ENCODE measurements around the gene SYT1. TPM values are rescaled to one million over a fixed set of nuclear protein-coding genes. Genes with fewer than 3 reads are reported as not detected.

SYT1 gene
- total RNA-seq, 2 experiments from 2014 or later = not detected

- Histone ChIP-seq H2AFZ (ENCODE audit: low read length) (no peak overlapping the region), H3K36me3 (ENCODE audit: insufficient read depth, low read length) (no peaks in the 10 kb centered on the region), H3K27ac (ENCODE audit: low read depth, low read length, poor library complexity, severe bottlenecking) (no peak overlapping the region), H3K9me2 (ENCODE audit: insufficient read depth, low read length) (no peaks in the 10 kb centered on the region), H3K9me3 (ENCODE audit: low read length) (no peaks in the 10 kb centered on the region), H3K4me3 (ENCODE audit: low read depth, low read length, poor library complexity, severe bottlenecking) (no peak overlapping the region), H3K79me2 (ENCODE audit: insufficient read depth, low read depth, low read length) (no peaks in the 10 kb centered on the region), H3K4me1 (ENCODE audit: insufficient read depth, low read length, poor library complexity, severe bottlenecking) (no peaks in the 10 kb centered on the region), H3K4me2 (ENCODE audit: low read length) (no peak overlapping the region), H4K20me1 (ENCODE audit: insufficient read depth, low read length) (no peaks in the 10 kb centered on the region)
- ChIA-PET POLR2A (interaction anchor here (1.0 to 1.2 kb wide), 2 partner anchors 13 to 77 kb away, joined by 4 read pairs; no protein-coding TSS in a partner anchor), CTCF (ENCODE audit: unreplicated experiment) (no interaction called here)
- TF ChIP-seq, protein P1, sequence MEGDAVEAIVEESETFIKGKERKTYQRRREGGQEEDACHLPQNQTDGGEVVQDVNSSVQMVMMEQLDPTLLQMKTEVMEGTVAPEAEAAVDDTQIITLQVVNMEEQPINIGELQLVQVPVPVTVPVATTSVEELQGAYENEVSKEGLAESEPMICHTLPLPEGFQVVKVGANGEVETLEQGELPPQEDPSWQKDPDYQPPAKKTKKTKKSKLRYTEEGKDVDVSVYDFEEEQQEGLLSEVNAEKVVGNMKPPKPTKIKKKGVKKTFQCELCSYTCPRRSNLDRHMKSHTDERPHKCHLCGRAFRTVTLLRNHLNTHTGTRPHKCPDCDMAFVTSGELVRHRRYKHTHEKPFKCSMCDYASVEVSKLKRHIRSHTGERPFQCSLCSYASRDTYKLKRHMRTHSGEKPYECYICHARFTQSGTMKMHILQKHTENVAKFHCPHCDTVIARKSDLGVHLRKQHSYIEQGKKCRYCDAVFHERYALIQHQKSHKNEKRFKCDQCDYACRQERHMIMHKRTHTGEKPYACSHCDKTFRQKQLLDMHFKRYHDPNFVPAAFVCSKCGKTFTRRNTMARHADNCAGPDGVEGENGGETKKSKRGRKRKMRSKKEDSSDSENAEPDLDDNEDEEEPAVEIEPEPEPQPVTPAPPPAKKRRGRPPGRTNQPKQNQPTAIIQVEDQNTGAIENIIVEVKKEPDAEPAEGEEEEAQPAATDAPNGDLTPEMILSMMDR (conservative IDR thresholded peaks at IDR 0.05; ENCODE audit: low read length) = no peak
- no peak for TF ChIP-seq EZH2phosphoT487 (IDR thresholded peaks at IDR 0.05; ENCODE audit: borderline replicate concordance, low read depth, low read length)
- no TSS peak for BruUV-seq (replicated peaks)
- intact Hi-C loops (cut with micrococcal nuclease; ENCODE audit: unreplicated experiment) = no loop called here
- DNase-seq (ENCODE audit: low spot score) = no peak
These were observed 203.4 kb downstream of the SYT1 start for GRCh38 chr12:79067977-79068376.

- intact Hi-C loops (cut with micrococcal nuclease; ENCODE audit: unreplicated experiment) = no loop called here
- Histone ChIP-seq H3K9me2 (ENCODE audit: insufficient read depth, low read length) (no peaks in the 10 kb centered on the region), H3K9me3 (ENCODE audit: low read length) (no peaks in the 10 kb centered on the region), H2AFZ (ENCODE audit: low read length) (no peak overlapping the region), H3K36me3 (ENCODE audit: insufficient read depth, low read length) (no peaks in the 10 kb centered on the region), H3K4me1 (ENCODE audit: insufficient read depth, low read length, poor library complexity, severe bottlenecking) (no peaks in the 10 kb centered on the region), H3K4me3 (ENCODE audit: low read depth, low read length, poor library complexity, severe bottlenecking) (no peak overlapping the region), H4K20me1 (ENCODE audit: insufficient read depth, low read length) (no peaks in the 10 kb centered on the region), H3K4me2 (ENCODE audit: low read length) (no peak overlapping the region), H3K79me2 (ENCODE audit: insufficient read depth, low read depth, low read length) (no peaks in the 10 kb centered on the region), H3K27ac (ENCODE audit: low read depth, low read length, poor library complexity, severe bottlenecking) (no peak overlapping the region)
- TF ChIP-seq, protein P1 (conservative IDR thresholded peaks at IDR 0.05; ENCODE audit: low read length) = no peak
- TF ChIP-seq EZH2phosphoT487 (IDR thresholded peaks at IDR 0.05; ENCODE audit: borderline replicate concordance, low read depth, low read length) = no peak
- DNase-seq (ENCODE audit: low spot score) = no peak
- ChIA-PET CTCF (ENCODE audit: unreplicated experiment) (no interaction called here), POLR2A (interaction anchor here (1.0 kb wide), 2 partner anchors 18 to 76 kb away, joined by 3 to 4 read pairs; no protein-coding TSS in a partner anchor)
- BruUV-seq (replicated peaks) = no TSS peak
These were observed 204.4 kb downstream of the SYT1 start for GRCh38 chr12:79069009-79069408.

GRCh38 chr12:79071498-79071897 is 206.9 kb downstream of the SYT1 start:
- intact Hi-C loops (cut with micrococcal nuclease; ENCODE audit: unreplicated experiment) = no loop called here
- TF ChIP-seq, protein P1 (conservative IDR thresholded peaks at IDR 0.05; ENCODE audit: low read length) = no peak
- no peak for TF ChIP-seq EZH2phosphoT487 (IDR thresholded peaks at IDR 0.05; ENCODE audit: borderline replicate concordance, low read depth, low read length)
- Histone ChIP-seq H4K20me1 (ENCODE audit: insufficient read depth, low read length) (no peaks in the 10 kb centered on the region), H3K9me2 (ENCODE audit: insufficient read depth, low read length) (no peaks in the 10 kb centered on the region), H3K4me3 (ENCODE audit: low read depth, low read length, poor library complexity, severe bottlenecking) (no peak overlapping the region), H3K36me3 (ENCODE audit: insufficient read depth, low read length) (no peaks in the 10 kb centered on the region), H3K4me2 (ENCODE audit: low read length) (no peak overlapping the region), H3K79me2 (ENCODE audit: insufficient read depth, low read depth, low read length) (no peaks in the 10 kb centered on the region), H3K4me1 (ENCODE audit: insufficient read depth, low read length, poor library complexity, severe bottlenecking) (no peaks in the 10 kb centered on the region), H2AFZ (ENCODE audit: low read length) (no peak overlapping the region), H3K9me3 (ENCODE audit: low read length) (no peaks in the 10 kb centered on the region), H3K27ac (ENCODE audit: low read depth, low read length, poor library complexity, severe bottlenecking) (no peak overlapping the region)
- ChIA-PET CTCF (ENCODE audit: unreplicated experiment) (no interaction called here), POLR2A (no interaction called here)
- no peak for DNase-seq (ENCODE audit: low spot score)
- BruUV-seq (replicated peaks) = no TSS peak

Measured in OCI-LY7 (cell line).